22Rv1 (cell line): ENCODE data around the gene NR1I3.

Experiments
- H3K27ac ChIP-seq: fragments of 450-650 bp; 2 replicates; pipeline ENCODE4 v1.5.1; 2017
- ZFX ChIP-seq: fragments of 450-650 bp; IDR thresholded peaks from 2 replicates; pipeline ENCODE4 v1.6.1; 2017; ENCODE audit warnings: antibody characterized with exemption, borderline replicate concordance
- TF ChIP-seq, protein P1 (sequence below): fragments of 450-650 bp; IDR thresholded peaks from 2 replicates; pipeline ENCODE4 v1.5.1; 2017; ENCODE audit warnings: mild to moderate bottlenecking

NR1I3 gene, protein sequence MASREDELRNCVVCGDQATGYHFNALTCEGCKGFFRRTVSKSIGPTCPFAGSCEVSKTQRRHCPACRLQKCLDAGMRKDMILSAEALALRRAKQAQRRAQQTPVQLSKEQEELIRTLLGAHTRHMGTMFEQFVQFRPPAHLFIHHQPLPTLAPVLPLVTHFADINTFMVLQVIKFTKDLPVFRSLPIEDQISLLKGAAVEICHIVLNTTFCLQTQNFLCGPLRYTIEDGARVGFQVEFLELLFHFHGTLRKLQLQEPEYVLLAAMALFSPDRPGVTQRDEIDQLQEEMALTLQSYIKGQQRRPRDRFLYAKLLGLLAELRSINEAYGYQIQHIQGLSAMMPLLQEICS

DNA sequence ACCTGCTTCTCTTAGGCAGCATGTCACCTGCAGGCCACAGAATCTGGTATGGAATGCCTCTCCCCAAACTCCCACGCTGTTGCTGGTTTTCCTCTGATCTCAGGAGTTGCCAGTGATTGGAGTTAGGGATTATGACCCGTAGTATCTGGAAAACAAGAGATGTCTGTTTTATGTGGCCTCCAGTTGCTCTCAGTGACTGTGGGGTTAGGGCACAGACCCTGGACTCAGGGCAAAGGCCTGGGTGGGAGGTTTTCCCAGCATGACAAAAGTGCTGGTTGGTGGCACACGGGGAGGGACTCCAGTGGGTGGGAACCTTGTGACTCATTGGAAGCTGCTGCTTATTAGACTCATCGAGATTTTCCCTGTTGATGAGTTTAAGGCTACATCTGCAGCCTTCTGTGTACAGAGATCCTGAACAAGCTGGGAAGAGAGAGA is at the start of gene NR1I3:
NR1I3 (minus strand) TSS at position 165 of the 435 bp plus-strand sequence. CDS start 1,638 bp downstream, outside the sequence.
- TF ChIP-seq ZFX: no peak
- TF ChIP-seq, protein P1, sequence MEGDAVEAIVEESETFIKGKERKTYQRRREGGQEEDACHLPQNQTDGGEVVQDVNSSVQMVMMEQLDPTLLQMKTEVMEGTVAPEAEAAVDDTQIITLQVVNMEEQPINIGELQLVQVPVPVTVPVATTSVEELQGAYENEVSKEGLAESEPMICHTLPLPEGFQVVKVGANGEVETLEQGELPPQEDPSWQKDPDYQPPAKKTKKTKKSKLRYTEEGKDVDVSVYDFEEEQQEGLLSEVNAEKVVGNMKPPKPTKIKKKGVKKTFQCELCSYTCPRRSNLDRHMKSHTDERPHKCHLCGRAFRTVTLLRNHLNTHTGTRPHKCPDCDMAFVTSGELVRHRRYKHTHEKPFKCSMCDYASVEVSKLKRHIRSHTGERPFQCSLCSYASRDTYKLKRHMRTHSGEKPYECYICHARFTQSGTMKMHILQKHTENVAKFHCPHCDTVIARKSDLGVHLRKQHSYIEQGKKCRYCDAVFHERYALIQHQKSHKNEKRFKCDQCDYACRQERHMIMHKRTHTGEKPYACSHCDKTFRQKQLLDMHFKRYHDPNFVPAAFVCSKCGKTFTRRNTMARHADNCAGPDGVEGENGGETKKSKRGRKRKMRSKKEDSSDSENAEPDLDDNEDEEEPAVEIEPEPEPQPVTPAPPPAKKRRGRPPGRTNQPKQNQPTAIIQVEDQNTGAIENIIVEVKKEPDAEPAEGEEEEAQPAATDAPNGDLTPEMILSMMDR: no peak

DNA sequence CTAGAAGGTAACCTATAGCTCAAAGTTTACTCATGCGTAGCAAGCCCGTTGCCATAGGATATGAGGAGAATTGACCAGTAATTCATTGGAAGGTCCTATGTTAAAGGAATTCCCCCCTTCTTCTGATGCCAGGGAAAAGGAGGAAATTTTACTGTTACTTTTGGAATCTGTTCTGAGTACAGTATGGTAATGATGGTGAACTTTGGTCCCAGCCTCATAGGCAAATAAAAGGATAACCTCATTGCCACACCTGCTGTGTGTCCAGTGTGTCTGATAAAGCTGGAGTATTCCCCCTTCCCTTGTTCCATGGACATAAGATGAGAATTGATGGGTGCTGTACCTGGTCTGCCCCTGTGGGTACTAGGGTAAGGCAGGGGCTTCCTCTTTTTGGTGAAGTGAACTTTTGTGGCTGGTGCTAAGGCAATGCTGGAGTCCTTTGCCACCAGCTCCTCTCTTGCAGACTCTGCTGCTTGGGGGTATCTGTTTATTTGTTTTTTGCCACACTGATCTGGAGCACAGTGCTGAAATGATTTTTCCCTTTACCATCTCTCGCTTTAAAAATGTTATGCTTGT is 49.6 kb upstream of the NR1I3 start:
- no peak overlapping the region for H3K27ac ChIP-seq
- TF ChIP-seq, protein P1: no peak
- TF ChIP-seq ZFX: no peak

More for the DNA sequence above, at the start of gene NR1I3:
- H3K27ac ChIP-seq: no peak within 1 kb of the TSS

DNA sequence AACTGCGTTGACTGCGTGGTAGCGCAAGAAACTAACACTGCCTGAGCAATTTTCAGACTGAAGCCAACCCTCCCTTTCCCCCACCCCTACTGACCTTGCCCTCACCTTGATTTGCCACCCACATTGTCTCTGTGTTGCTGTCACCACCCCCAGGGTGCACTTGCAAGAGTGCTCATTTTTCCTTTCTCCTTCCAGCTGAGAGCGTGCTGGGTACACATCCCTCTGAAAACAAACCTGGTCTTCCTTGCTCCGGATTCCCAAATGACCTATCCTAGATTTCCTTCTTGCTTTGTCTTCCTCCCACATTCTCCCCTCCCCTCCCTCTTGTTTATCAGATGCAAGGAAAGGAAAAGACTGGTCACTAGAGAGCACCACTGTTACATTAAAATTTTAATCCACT is 47.5 kb upstream of the NR1I3 start:
- H3K27ac ChIP-seq: no peak overlapping the region
- TF ChIP-seq, protein P1: no peak
- TF ChIP-seq ZFX: no peak

DNA sequence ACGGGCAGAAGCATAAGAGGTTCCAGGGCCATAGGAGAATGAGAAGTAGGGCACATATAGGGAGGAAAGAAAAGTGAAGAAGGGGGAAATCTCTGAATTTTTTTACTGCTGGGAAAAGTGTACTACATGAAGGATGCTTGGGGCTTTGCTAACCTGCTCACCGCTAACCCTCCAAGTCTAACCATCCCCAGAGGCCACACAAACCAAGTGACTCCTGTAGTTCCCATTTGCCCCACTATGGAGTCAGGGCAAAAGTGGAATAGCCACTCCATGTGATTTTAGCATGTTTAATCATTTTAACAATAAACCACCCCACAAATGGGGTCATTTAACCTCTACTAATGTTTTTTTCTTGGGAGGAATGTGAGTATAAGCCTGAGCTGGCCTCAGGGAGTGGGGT is 47.1 kb upstream of the NR1I3 start:
- no peak overlapping the region for H3K27ac ChIP-seq
- no peak for TF ChIP-seq ZFX
- TF ChIP-seq, protein P1: no peak

DNA sequence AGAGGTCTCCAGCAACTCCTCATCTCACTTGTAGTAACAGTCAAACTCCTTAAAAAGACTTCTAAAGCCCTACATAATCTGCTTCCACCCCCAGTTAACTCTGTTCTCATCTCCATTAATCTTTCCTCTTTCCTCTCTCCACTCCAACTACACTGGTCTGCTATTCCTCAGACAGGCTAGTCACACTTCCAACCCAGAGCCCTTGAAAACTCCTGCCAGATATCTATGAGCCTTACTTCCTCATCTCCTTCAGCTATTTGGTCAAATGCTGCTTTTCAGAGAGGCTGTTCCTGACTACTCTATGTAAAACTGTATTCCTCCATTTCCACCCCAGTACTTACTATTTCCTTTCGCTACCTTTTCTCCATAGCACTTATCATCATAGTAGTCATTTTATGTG is 45.0 kb upstream of the NR1I3 start:
- TF ChIP-seq ZFX: no peak
- TF ChIP-seq, protein P1: no peak
- H3K27ac ChIP-seq: no peak overlapping the region

DNA sequence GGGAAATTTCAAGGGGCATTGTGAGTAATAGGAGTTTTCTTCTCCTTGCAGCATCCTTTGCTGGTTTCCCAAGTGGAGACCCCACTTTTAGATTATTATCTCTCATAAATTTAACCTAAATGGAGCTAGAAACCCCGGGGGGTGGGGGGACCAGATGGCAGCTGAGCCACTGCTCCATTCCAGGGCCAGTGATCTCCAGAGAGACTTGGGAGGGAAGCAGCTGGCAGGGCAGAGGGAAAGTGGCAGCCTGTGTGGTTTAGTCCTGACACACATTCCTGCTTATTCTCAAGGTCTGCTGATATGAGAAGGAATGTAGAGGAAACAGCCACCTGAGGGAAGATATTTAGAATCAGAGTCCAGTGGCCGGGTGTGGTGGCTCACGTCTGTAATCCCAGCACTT is 36.9 kb upstream of the NR1I3 start:
- no peak overlapping the region for H3K27ac ChIP-seq
- TF ChIP-seq, protein P1: no peak
- TF ChIP-seq ZFX: no peak

DNA sequence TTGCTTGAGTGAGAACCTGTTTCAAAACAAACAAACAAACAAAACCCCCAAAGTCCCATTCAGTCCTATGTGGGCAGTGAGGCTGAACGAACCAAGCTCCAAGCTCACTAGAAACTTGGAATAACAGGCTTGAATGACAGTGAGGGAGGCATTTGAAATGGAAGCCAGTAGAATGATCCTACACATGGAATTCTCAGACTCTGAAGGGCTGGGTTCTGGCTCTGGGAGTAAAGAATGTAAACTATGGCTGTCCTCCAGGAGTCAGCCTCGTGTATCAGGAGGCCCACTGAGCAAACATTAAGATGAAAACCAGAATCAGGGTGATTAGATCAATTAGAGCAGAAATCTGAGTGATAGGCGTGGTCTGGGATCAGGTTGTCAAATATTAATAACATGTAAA is 35.4 kb upstream of the NR1I3 start:
- no peak for TF ChIP-seq ZFX
- TF ChIP-seq, protein P1: no peak
- no peak overlapping the region for H3K27ac ChIP-seq
